HG03108 (cell line): Measurements from ENCODE around the gene MPPED2.

Source experiments
- ATAC-seq: cut with Tn5 transposase; IDR thresholded peaks from one replicate; pipeline ENCODE4 v1.9.1; 2021; ENCODE audit warnings: moderate library complexity; ENCODE audit not compliant: unreplicated experiment

MPPED2 gene

GRCh38 chr11:30488304-30488998, 97.7 kb downstream of the MPPED2 start:
- no peak for ATAC-seq

GRCh38 chr11:30487200-30487898, 98.8 kb downstream of the MPPED2 start:
- no peak for ATAC-seq

DNA sequence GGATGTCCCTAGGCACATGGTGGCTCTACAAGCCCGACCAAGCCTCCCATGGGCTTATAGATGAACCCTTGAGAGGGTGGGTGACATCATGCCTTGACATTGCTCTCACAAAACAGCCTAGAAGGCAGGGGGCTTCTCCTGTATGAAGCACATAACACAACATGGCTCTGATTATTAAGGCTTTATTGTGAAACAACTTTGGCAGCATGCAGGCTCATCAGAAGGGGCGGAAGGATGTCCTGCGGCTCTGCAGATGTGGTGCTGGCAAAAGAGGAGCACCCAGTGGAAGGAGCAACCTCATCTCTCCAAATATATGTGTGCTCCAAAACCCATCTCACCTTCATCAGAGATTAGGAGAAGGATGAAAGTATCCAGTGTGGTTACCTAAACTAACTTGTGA, 100.4 kb downstream of the MPPED2 start:
- ATAC-seq = no peak

DNA sequence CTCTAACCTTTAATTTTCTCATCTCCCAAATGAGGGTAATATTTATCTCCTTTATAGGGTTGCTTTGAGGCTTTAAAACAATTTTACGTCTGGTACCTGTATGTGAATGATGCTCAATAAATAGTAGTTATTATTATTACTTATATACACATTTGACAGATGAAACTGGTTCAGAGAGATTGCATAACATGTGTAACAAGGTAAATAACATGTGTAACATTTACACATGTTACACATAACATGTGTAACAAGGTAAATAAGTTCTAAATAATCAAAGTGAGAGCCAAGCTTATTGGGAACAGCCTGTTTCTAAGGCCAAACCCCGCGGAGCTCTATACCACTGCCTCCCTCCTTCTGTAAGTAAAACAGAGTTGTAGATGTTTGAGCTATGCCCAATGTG, 100.9 kb downstream of the MPPED2 start:
- ATAC-seq = no peak

DNA sequence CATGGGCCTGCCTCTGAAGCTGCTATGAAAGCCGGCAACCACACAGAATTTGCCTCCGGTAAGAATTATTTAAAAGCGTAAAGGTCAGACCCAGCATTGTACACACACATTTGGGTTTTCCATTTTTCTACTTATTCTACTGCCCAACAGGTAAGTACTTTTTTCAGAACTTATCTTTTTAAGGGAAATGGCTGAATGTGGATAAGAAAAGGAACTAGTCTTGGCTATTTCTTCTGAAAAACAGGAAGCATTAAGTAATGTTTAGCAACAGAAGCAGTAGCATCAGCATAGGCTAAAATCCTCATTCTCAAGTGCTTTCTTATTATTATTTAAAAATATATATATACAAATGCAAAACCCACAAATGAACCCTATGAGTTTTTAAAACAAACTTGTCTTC, 103.1 kb downstream of the MPPED2 start:
- no peak for ATAC-seq

DNA sequence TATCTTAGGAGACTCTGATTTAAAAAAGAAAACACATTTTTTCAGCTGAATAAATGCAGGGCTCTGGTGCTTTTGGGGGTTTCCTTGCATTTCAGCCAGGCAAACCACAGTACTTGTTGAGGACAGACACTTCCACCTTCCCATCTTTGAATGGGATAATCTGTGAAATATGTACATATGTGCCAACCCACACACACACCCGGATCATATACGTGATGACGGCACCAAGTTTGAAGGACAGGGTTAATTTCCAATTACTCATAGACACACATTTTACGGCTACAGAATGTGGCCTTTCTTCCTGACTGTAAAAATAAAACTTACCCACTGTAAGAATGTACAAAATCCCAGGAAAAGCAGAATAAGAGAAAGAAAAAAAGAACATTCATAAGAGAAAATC, 104.4 kb downstream of the MPPED2 start:
- no peak for ATAC-seq

GRCh38 chr11:30481330-30481729, 104.8 kb downstream of the MPPED2 start:
- no peak for ATAC-seq

GRCh38 chr11:30479899-30480298, 106.3 kb downstream of the MPPED2 start:
- no peak for ATAC-seq

DNA sequence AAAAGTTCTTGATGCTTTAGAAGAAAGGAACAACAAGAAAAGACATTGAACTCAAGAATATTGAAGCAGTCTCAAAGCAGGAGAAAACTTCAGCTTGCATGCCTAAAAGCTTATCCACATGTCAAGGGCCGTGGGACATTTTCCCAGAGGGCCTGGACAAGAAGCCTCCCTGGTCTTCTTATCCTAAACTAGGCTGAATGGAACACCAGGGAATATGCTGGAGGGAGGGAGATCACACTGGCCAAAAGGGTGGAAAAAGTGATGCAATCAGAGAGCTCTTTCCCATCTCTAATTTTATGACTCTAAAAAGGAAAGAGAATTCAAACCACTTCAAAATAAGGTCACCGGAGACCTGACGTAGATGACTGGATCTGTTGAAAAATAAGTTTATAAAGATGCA, 107.2 kb downstream of the MPPED2 start:
- ATAC-seq = no peak

GRCh38 chr11:30477061-30477460, 109.1 kb downstream of the MPPED2 start:
- no peak for ATAC-seq

- no peak for ATAC-seq
Measured at GRCh38 chr11:30474151-30474954, 111.8 kb downstream of the MPPED2 start.

DNA sequence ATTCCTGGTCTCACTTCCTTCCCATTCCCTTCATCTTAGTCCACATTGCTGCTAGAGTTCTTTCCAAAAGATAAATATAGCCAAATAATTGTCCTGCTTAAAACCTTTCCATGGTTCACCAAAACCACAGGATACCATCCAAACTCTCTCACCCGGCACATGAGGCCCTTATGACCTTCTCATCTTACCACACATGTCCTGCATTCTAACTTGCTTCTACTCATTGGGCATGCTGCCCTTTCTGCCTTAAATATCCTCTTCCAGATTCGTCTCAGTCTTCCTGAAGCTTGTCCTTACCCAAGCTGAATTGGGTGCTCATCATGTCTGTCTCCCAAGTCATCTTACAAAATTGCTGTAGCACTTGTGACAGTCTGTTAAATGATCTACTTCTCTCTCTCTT, 114.9 kb downstream of the MPPED2 start:
- ATAC-seq = no peak

GRCh38 chr11:30468881-30469280, 117.3 kb downstream of the MPPED2 start:
- ATAC-seq = no peak

DNA sequence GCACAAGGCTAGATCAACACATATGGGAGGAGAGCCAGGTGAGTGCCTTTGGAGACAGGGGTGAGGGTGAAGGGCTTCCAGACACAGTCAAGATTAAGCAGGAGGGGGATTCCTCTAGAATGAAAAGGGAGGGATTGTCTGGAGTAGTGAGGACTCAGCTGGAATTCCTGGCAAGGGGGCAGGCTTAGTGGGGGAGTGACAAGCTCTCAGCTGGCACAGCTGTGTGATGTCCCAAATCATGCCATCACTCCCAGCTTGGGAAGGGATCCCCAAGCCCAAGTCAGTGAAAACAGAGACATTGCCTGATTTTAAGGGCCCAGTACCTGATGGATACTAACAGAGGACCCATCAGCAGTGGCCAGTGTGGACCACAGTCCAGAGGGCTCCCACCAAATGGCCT, 119.0 kb downstream of the MPPED2 start:
- no peak for ATAC-seq

DNA sequence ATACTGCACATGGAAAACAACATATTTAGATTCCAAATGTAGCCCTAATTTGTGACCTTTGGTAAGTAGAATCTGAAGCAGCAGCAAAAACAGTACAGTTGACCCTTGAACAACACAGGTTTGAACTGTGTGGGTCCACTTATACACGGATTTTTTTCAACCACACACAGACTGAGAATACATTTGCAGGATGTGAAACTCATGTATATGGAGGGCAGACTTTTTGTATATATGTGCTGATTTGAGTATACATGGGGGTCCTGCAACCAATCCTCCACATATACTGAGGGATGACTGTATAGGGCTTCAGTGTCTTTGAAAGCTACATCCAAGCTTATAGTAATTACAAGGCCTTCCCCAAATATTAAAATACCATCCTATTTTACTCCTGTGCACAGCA, 120.5 kb downstream of the MPPED2 start:
- no peak for ATAC-seq

- no peak for ATAC-seq
Measured at GRCh38 chr11:30465192-30465591, 121.0 kb downstream of the MPPED2 start.

DNA sequence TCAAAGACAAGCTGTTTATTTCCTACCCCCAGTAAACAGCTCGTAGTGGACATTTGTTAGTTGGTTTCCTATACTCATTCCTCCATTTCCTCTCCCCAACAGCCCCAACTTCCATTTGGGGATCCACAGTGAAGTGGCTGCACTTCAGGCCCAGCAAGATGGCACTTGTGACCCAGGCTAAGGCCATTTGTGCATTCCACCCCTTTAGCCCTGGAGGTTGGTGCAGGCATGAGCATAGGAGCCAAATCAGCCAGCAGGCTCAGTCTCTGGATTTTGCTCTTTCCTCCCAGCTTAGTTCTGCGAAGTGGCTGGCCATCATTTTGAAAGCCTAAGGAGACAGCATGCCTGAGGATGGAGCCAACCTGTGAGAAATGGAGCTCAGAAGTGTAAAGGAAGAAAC, 122.9 kb downstream of the MPPED2 start:
- no peak for ATAC-seq

GRCh38 chr11:30462421-30462820, 123.7 kb downstream of the MPPED2 start:
- no peak for ATAC-seq

- no peak for ATAC-seq
Measured at GRCh38 chr11:30459821-30460220, 126.3 kb downstream of the MPPED2 start.

GRCh38 chr11:30459306-30459705, 126.8 kb downstream of the MPPED2 start:
- no peak for ATAC-seq

DNA sequence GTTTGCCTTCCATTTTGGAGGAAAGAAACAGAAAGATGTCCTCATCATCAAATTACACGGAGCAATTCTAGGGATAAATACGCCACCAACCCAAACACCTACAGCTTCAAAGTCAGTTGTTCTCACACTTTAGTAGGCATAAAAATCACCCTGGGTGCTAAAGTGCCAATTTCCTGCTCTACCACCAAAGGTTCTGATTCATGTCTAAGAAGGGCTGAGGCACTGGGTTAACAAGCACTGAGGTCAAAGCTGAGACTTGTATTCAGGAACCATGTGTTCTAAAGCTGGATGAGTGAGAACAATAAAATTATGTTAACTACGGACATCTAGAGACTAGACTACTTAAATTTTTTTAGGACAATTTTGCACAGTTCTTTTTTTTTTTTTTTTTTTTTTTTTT, 127.6 kb downstream of the MPPED2 start:
- ATAC-seq = no peak

DNA sequence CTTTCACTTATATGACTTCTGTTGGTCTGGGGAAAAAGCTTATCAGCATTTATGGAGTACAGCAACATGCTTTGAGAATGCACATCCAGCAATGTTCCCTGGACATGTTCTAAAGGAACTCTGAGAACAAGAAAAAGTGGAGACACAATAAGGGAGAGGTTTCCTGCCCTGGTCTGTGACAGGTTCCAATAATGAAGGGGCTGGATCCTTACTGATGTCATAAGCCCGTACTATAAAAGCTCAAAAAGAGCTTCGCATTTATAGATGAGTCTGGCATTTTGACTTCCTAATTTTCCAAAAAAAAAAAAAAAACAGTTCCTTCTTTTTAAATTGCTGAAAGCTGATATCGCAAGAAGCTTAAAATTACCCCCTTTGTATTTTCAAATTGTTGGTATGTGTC, 129.1 kb downstream of the MPPED2 start:
- ATAC-seq = no peak
